CD14-positive monocyte (primary cell): ENCODE measurements around the gene ALG14. TPM values are rescaled to one million over a fixed set of nuclear protein-coding genes. Genes with fewer than 3 reads are reported as not detected.

Experiments used
- DNase-seq, 3 donors: peaks; one replicate each; pipeline ENCODE4 v3.0.0-alpha.2; 2011 to 2022
- H2AFZ ChIP-seq: 2 replicates; pipeline ENCODE4 v1.6.0; 2012; ENCODE audit warnings: mild to moderate bottlenecking, low read depth, low read length, inconsistent platforms; ENCODE audit not compliant: insufficient read depth, poor library complexity, severe bottlenecking
- H3K27ac ChIP-seq, 2 donors: 1 replicate in 1 of 2; 2 replicates in 1 of 2; pipeline ENCODE4 v1.5.1; 2012 to 2013; ENCODE audit warnings: low read length in 2 of 2, control low read depth in 1 of 2, inconsistent platforms in 1 of 2, low read depth in 1 of 2, mild to moderate bottlenecking in 1 of 2
- H3K27me3 ChIP-seq, 2 donors: one replicate each; pipeline versions ENCODE4 v1.6.0 to v1.6.1; 2011 to 2013; ENCODE audit warnings: low read length in 2 of 2; ENCODE audit not compliant: control insufficient read depth in 2 of 2, insufficient read depth in 2 of 2
- H3K36me3 ChIP-seq, 2 donors: replicated peaks in 1 of 2; 1 replicate in 1 of 2; 2 replicates in 1 of 2; pipeline versions ENCODE4 v1.5.1 to v1.6.1; 2012 to 2013; ENCODE audit warnings: low read length in 2 of 2, control low read depth in 1 of 2, inconsistent platforms in 1 of 2, mild to moderate bottlenecking in 1 of 2; ENCODE audit not compliant: insufficient read depth in 2 of 2, control insufficient read depth in 1 of 2
- H3K4me1 ChIP-seq, 2 donors: 1 replicate in 1 of 2; 2 replicates in 1 of 2; pipeline versions ENCODE4 v1.5.1 to v1.6.1; 2012 to 2013; ENCODE audit warnings: low read length in 2 of 2, control low read depth in 1 of 2, inconsistent platforms in 1 of 2, mild to moderate bottlenecking in 1 of 2, moderate library complexity in 1 of 2; ENCODE audit not compliant: insufficient read depth in 2 of 2, control insufficient read depth in 1 of 2
- H3K4me2 ChIP-seq: replicated peaks from 2 replicates; pipeline ENCODE3; 2012; ENCODE audit warnings: low read length, moderate library complexity, mild to moderate bottlenecking; ENCODE audit not compliant: poor library complexity, severe bottlenecking; ENCODE audit errors: extremely low read depth
- H3K4me3 ChIP-seq, 3 experiments: fragments of 200-600 bp in 1 of 3; sonication (generic) in 1 of 3; replicated peaks in 1 of 3; 1 replicate in 2 of 3; 2 replicates in 1 of 3; pipeline ENCODE4 v1.5.1; 2011 to 2013; ENCODE audit warnings: low read length in 3 of 3, mild to moderate bottlenecking in 3 of 3, control low read depth in 2 of 3, low read depth in 2 of 3, inconsistent platforms in 1 of 3, moderate library complexity in 1 of 3
- H3K79me2 ChIP-seq: 2 replicates; pipeline ENCODE4 v1.6.0; 2012; ENCODE audit warnings: mild to moderate bottlenecking, control low read depth, inconsistent platforms, low read length, moderate library complexity; ENCODE audit not compliant: insufficient read depth
- H3K9ac ChIP-seq: 2 replicates; pipeline ENCODE4 v1.6.0; 2017; ENCODE audit warnings: low read length, mild to moderate bottlenecking; ENCODE audit not compliant: insufficient read depth, poor library complexity, severe bottlenecking
- H3K9me3 ChIP-seq, 2 donors: replicated peaks in 1 of 2; 1 replicate in 1 of 2; 2 replicates in 1 of 2; pipeline versions ENCODE4 v1.5.1 to v1.6.1; 2012 to 2013; ENCODE audit warnings: low read length in 2 of 2, control low read depth in 1 of 2; ENCODE audit not compliant: control insufficient read depth in 1 of 2, insufficient read depth in 1 of 2
- H4K20me1 ChIP-seq: 2 replicates; pipeline ENCODE4 v1.6.0; 2012; ENCODE audit warnings: mild to moderate bottlenecking, low read length, control low read depth, moderate library complexity; ENCODE audit not compliant: insufficient read depth
- H3K27ac Mint-ChIP-seq, 7 donors: one replicate each; pipeline ENCODE4 v1.8.0; 2020; ENCODE audit warnings: mild to moderate bottlenecking in 7 of 7, mixed read lengths in 7 of 7, moderate library complexity in 6 of 7, inconsistent platforms in 2 of 7
- H3K27me3 Mint-ChIP-seq, 3 donors: one replicate each; pipeline ENCODE4 v1.8.0; 2021 to 2022; ENCODE audit warnings: low read depth in 3 of 3, mild to moderate bottlenecking in 3 of 3, mixed read lengths in 3 of 3, moderate library complexity in 3 of 3, inconsistent platforms in 1 of 3
- H3K36me3 Mint-ChIP-seq, 2 donors: one replicate each; pipeline ENCODE4 v1.8.0; 2020; ENCODE audit warnings: mixed read lengths in 2 of 2, inconsistent platforms in 1 of 2, mild to moderate bottlenecking in 1 of 2
- H3K4me1 Mint-ChIP-seq: one replicate; pipeline ENCODE4 v1.8.0; 2020; ENCODE audit warnings: mild to moderate bottlenecking, mixed read lengths
- H3K4me3 Mint-ChIP-seq, 2 donors: one replicate each; pipeline ENCODE4 v1.8.0; 2020; ENCODE audit warnings: mild to moderate bottlenecking in 2 of 2, mixed read lengths in 2 of 2, moderate library complexity in 1 of 2
- H3K9me3 Mint-ChIP-seq, 7 donors: one replicate each; pipeline ENCODE4 v1.8.0; 2020 to 2022; ENCODE audit warnings: mixed read lengths in 7 of 7, mild to moderate bottlenecking in 6 of 7, moderate library complexity in 6 of 7, inconsistent platforms in 2 of 7
- WGBS: methylation state at CpG from one replicate; pipeline ENCODE4 v1.1.5; 2013; ENCODE audit warnings: missing lambda C conversion rate; ENCODE audit not compliant: insufficient coverage; 5-methylcytosine and 5-hydroxymethylcytosine counted together
- intact Hi-C, 2 donors: fragments of 100-400 bp; cut with micrococcal nuclease; formaldehyde crosslinking; loops; one replicate each; pipeline versions ENCODE4 v1.15.0 to v1.15.1; 2023
- polyA plus RNA-seq, 3 donors: library from polyadenylated mRNA; depleted of rRNA in 1 of 3; unstranded in 2 of 3; stranded (reverse) in 1 of 3; fragments of 300-500 nt in 2 of 3; fragments of >200 nt in 1 of 3; fragmentation: Illumina TruSeq in 2 of 3; gene quantifications; 1 replicate in 2 of 3; 2 replicates in 1 of 3; pipeline ENCODE4 v1.2.3, GENCODE V29; 2012 to 2021
- TF ChIP-seq, protein P1 (sequence below): fragments of 200-600 bp; IDR thresholded peaks from one replicate; pipeline ENCODE4 v1.8.0; 2022; ENCODE audit warnings: antibody characterized with exemption, mild to moderate bottlenecking

Gene ALG14
- polyA plus RNA-seq, 3 donors, result 0.27 to 5.5 (median 4.4) TPM

DNA sequence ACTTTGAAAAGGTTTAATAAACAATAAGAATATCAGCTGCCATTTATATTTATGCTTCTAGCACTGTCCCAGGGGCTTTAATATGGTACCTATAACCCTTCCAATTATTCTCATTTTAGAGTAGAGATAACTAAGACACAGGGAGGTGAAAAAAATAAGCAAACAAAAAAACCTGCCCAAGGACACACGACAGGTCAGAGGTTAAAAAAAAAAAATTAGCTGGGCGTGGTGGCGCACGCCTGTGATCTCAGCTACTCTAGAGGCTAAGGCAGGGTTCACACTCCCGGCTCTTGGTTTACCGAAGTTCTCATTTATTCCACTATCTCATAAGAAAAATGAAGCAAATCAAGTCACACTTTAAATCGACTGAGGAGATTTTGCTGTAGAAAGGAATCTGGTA, 111.2 kb downstream of the ALG14 start:
- H3K9me3 ChIP-seq, result no peaks in the 10 kb centered on the region
- H3K27me3 ChIP-seq, result no peaks in the 10 kb centered on the region
- WGBS, result 100% methylated on average over 2 of the region's 7 CpGs
- H3K9me3 Mint-ChIP-seq, result peaks cover 0 to 2% (median 0%) of the 10 kb centered on the region in 7 donors
- no peaks in the 10 kb centered on the region for H3K36me3 ChIP-seq
- DNase-seq, result no peak
- no peak overlapping the region for H3K4me3 Mint-ChIP-seq
- TF ChIP-seq, protein P1, sequence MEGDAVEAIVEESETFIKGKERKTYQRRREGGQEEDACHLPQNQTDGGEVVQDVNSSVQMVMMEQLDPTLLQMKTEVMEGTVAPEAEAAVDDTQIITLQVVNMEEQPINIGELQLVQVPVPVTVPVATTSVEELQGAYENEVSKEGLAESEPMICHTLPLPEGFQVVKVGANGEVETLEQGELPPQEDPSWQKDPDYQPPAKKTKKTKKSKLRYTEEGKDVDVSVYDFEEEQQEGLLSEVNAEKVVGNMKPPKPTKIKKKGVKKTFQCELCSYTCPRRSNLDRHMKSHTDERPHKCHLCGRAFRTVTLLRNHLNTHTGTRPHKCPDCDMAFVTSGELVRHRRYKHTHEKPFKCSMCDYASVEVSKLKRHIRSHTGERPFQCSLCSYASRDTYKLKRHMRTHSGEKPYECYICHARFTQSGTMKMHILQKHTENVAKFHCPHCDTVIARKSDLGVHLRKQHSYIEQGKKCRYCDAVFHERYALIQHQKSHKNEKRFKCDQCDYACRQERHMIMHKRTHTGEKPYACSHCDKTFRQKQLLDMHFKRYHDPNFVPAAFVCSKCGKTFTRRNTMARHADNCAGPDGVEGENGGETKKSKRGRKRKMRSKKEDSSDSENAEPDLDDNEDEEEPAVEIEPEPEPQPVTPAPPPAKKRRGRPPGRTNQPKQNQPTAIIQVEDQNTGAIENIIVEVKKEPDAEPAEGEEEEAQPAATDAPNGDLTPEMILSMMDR, result no peak
- H2AFZ ChIP-seq, result peak overlapping the region; percentile 81
- H3K79me2 ChIP-seq, result no peaks in the 10 kb centered on the region
- intact Hi-C loops, result no loop called here
- no peak overlapping the region for H3K27ac Mint-ChIP-seq
- no peak overlapping the region for H3K9ac ChIP-seq
- no peak overlapping the region for H3K4me2 ChIP-seq
- H3K36me3 Mint-ChIP-seq, result no peaks in the 10 kb centered on the region
- peaks cover 18% of the 10 kb centered on the region for H3K4me1 Mint-ChIP-seq
- no peak overlapping the region for H3K4me3 ChIP-seq
- H3K27ac ChIP-seq, result peak overlapping the region in 1 of 2 donors; percentile 79
- H3K4me1 ChIP-seq, result peaks cover 11 to 13% of the 10 kb centered on the region in 2 donors
- no peaks in the 10 kb centered on the region for H4K20me1 ChIP-seq
- peaks cover 0 to 1% (median 0%) of the 10 kb centered on the region in 3 donors for H3K27me3 Mint-ChIP-seq

DNA sequence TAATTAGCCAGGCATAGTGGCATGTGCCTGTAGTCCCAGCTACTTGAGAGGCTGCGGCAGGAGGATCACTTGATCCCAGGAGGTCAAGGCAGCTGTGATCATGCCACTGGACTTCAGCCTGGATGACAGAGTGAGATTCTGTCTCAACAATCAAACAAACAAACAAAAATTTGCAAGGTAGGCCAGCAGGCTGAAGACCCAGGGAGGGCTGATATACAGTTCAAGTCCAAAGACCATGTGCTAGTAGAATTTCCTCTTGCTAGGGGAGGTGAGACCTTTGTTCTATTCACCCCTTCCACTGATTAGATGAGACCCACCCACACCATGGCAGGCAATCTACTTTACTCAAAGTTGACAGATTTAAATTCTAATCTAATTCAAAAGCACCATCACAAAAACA, 114.7 kb downstream of the ALG14 start:
- Mint-ChIP-seq H3K4me1 (peaks cover 16% of the 10 kb centered on the region), H3K27me3 (peaks cover 0 to 2% (median 1%) of the 10 kb centered on the region in 3 donors), H3K9me3 (peaks cover 0 to 4% (median 0%) of the 10 kb centered on the region in 7 donors), H3K4me3 (no peak overlapping the region), H3K36me3 (no peaks in the 10 kb centered on the region), H3K27ac (no peak overlapping the region)
- Histone ChIP-seq H3K4me3 (no peak overlapping the region), H2AFZ (no peak overlapping the region), H3K27me3 (no peaks in the 10 kb centered on the region), H3K4me1 (peaks cover 9 to 11% of the 10 kb centered on the region in 2 donors), H3K36me3 (no peaks in the 10 kb centered on the region), H4K20me1 (no peaks in the 10 kb centered on the region), H3K9ac (no peak overlapping the region), H3K79me2 (no peaks in the 10 kb centered on the region), H3K27ac (no peak overlapping the region), H3K9me3 (no peaks in the 10 kb centered on the region), H3K4me2 (no peak overlapping the region)
- WGBS, result no CpG with 5 or more reads among the region's 1 CpG
- intact Hi-C loops, result no loop called here
- no peak for DNase-seq
- TF ChIP-seq, protein P1, result no peak
